K562 (cell line): ENCODE data around the gene IGFL1. TPM values are rescaled to one million over a fixed set of nuclear protein-coding genes. Genes with fewer than 3 reads are reported as not detected.

Experiments
- ARID2 ChIP-seq: fragments of 450-650 bp; IDR thresholded peaks from 2 replicates; pipeline ENCODE4 v1.6.1; 2017; ENCODE audit warnings: antibody characterized with exemption, mild to moderate bottlenecking
- CBX8 ChIP-seq: fragments of 200-600 bp; sonication (generic); IDR thresholded peaks from 2 replicates; pipeline ENCODE4 v1.6.1; 2012; ENCODE audit warnings: borderline replicate concordance, mixed run types, low read depth, mild to moderate bottlenecking, moderate library complexity, mixed read lengths, low read length, control low read depth, inconsistent platforms; ENCODE audit not compliant: poor library complexity, severe bottlenecking; ENCODE audit errors: extremely low read depth
- CEBPB ChIP-seq: fragments of 450-650 bp; IDR thresholded peaks from 2 replicates; pipeline ENCODE4 v1.6.1; 2016; ENCODE audit warnings: missing genetic modification characterization, missing compliant biosample characterization
- DPF2 ChIP-seq: fragments of 450-650 bp; IDR thresholded peaks from 2 replicates; pipeline ENCODE4 v1.6.1; 2016
- ELF2 ChIP-seq: fragments of 250-450 bp; sonication (Bioruptor Pico); IDR thresholded peaks from 2 replicates; pipeline ENCODE4 v1.5.0; 2021; ENCODE audit warnings: mild to moderate bottlenecking
- FOSL1 ChIP-seq: fragments of 200-800 bp; sonication (Bioruptor generic); conservative IDR thresholded peaks from 2 replicates; pipeline ENCODE4 v1.6.1; 2016; ENCODE audit warnings: missing genetic modification characterization, missing compliant biosample characterization
- GTF2E2 ChIP-seq: fragments of 200-800 bp; sonication (Bioruptor generic); IDR thresholded peaks from 2 replicates; pipeline ENCODE4 v1.6.1; 2016; ENCODE audit warnings: missing genetic modification characterization, missing compliant biosample characterization
- ILF3 ChIP-seq: fragments of 450-650 bp; IDR thresholded peaks from 2 replicates; pipeline ENCODE4 v1.6.1; 2018; ENCODE audit warnings: antibody characterized with exemption, mild to moderate bottlenecking, moderate library complexity, borderline replicate concordance
- KAT7 ChIP-seq: sonication (generic); formaldehyde crosslinking; IDR thresholded peaks from 2 replicates; pipeline ENCODE4 v1.8.0; 2022; ENCODE audit warnings: missing genetic modification reagents, mild to moderate bottlenecking, borderline replicate concordance
- MCM3 ChIP-seq: fragments of 450-650 bp; IDR thresholded peaks from 2 replicates; pipeline ENCODE4 v1.6.1; 2016
- MCM7 ChIP-seq, 2 experiments: fragments of 450-650 bp; IDR thresholded peaks; 2 replicates each; pipeline ENCODE4 v1.6.1; 2016 to 2018
- OTX1 ChIP-seq: fragments of 450-650 bp; formaldehyde crosslinking; IDR thresholded peaks from 2 replicates; pipeline ENCODE4 v1.4.0; 2022; ENCODE audit warnings: mild to moderate bottlenecking
- RBM14 ChIP-seq: fragments of 200-400 bp; formaldehyde crosslinking; IDR thresholded peaks from 2 replicates; pipeline ENCODE4 v1.6.1; 2018; ENCODE audit warnings: low read depth, mild to moderate bottlenecking, low read length, moderate library complexity, borderline replicate concordance; ENCODE audit not compliant: insufficient read depth
- SNRNP70 ChIP-seq: fragments of 200-400 bp; formaldehyde crosslinking; optimal IDR thresholded peaks from 2 replicates; pipeline ENCODE3; 2017; ENCODE audit warnings: low read depth, low read length
- TEAD1 ChIP-seq, 2 experiments: fragments of 450-650 bp in 1 of 2; sonication (generic) in 1 of 2; formaldehyde crosslinking; IDR thresholded peaks; 2 replicates each; pipeline versions ENCODE4 v1.4.0 to v1.8.0; 2020 to 2022; ENCODE audit warnings: mild to moderate bottlenecking in 2 of 2, missing genetic modification reagents in 1 of 2
- ZC3H11A ChIP-seq: IDR thresholded peaks from 2 replicates; pipeline ENCODE4 v1.6.1; 2012; ENCODE audit warnings: low read depth, low read length, improper control_type of control experiment
- ZNF655 ChIP-seq: fragments of 250-450 bp; sonication (Bioruptor Pico); IDR thresholded peaks from 2 replicates; pipeline ENCODE4 v1.5.0; 2021
- ZNF707 ChIP-seq: fragments of 250-450 bp; sonication (Bioruptor Pico); conservative IDR thresholded peaks from 2 replicates; pipeline ENCODE4 v1.8.0; 2022; ENCODE audit warnings: inconsistent platforms, mild to moderate bottlenecking, moderate library complexity
- ZNF76 ChIP-seq: fragments of 250-450 bp; sonication (Bioruptor Pico); IDR thresholded peaks from 2 replicates; pipeline ENCODE4 v1.4.0; 2020; ENCODE audit warnings: mild to moderate bottlenecking, moderate library complexity, borderline replicate concordance
- polyA plus RNA-seq, 8 experiments: library from polyadenylated mRNA; depleted of rRNA in 4 of 8; stranded (reverse) in 5 of 8; unstranded in 3 of 8; fragments of >200 nt; fragmentation: Nextera tagmentation in 2 of 8; fragmentation: Illumina TruSeq in 1 of 8; extraction: Ambion mirVana in 2 of 8; extraction: Trizol in 1 of 8; gene quantifications; 2 replicates each; pipeline versions ENCODE4 v1.2.1 to v1.2.3, GENCODE V29; 2011 to 2014; ENCODE audit warnings: inconsistent platforms in 1 of 8, missing spikeins in 1 of 8
- total RNA-seq, 7 experiments: library from RNA; depleted of rRNA in 6 of 7; stranded (reverse); fragments of >200 nt in 6 of 7; fragmentation: Illumina TruSeq in 2 of 7; extraction: Trizol in 2 of 7; gene quantifications; 2 replicates each; pipeline versions ENCODE4 v1.2.1 to v1.2.3, GENCODE V29; 2011 to 2021; ENCODE audit warnings: low replicate concordance in 1 of 7
- TF ChIP-seq, protein P1 (sequence below), 2 experiments: fragments of 450-650 bp; IDR thresholded peaks; 2 replicates each; pipeline ENCODE4 v1.6.1; 2018; ENCODE audit warnings: mild to moderate bottlenecking in 2 of 2, low read depth in 1 of 2; ENCODE audit not compliant: partially characterized antibody in 2 of 2
- TF ChIP-seq, protein P2 (sequence below): fragments of 450-650 bp; conservative IDR thresholded peaks from 2 replicates; pipeline ENCODE4 v1.6.1; 2016; ENCODE audit warnings: missing genetic modification characterization, low read depth, mild to moderate bottlenecking, control low read depth, missing compliant biosample characterization

Gene IGFL1
- total and polyA plus RNA-seq, 9 of the 15 experiments (the other 6 are each of a cell fraction or from before 2014, with no cell fraction given): not detected

DNA sequence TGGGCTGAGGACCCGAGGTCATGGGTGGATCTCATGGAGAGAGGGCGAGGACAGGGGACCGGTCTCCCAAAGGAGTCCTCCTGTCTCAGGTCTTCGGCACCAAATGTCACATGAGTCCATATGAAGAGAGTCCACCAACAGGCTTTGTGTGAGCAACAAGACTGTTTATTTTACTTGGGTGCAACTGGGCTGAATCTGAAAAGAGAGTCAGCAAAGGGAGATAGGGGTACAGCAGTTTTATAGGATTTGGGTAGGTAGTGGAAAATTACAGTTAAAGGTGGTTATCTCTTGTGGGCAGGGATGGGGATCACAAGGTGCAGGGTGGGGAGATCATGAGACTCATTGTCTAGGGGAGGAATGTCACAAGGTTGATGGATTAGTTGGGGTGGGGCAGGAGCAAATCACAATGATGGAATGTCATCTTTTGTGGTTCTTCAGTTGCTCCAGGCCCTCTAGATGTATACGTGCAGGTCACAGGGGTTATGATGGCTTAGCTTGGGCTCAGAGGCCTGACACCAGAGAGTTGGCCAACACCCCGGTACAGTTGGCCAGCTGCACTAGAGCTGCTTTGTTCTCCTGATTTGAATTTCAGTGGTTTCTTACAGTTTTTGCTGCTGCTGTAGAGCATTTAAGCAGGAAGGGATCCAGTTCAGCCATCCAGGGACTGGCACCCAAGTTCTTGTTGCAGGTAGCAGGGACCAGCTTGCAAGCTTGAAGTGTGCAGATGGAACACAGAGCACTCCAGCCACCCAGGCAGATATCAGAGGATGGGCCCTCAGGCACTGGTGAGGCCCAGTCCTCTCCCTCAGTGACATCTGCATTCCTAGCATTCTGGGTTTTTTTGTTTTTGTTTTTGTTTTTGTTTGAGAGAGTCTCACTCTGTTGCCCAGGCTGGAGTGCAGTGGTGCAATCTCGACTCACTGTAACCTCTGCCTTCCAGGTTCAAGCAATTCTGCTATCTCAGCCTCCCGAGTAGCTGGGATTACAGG lies 26.4 kb upstream of the IGFL1 start (continued):
- no peak for TF ChIP-seq RBM14
- no peak for TF ChIP-seq MCM3
- no peak; the same call in 1 of the 2 replicates for TF ChIP-seq GTF2E2 (tag)
- TF ChIP-seq FOSL1 (tag): no peak; the same call in 1 of the 2 replicates
- no peak for TF ChIP-seq ILF3
- peak; percentile 96 to 97 for TF ChIP-seq TEAD1 (CRISPR knock-in tag; IDR thresholded peaks at IDR 0.05)
- no peak for TF ChIP-seq ARID2
- peak; percentile 80; the same call in 1 of the 2 replicates for TF ChIP-seq OTX1 (CRISPR knock-in tag)
- no peak for TF ChIP-seq SNRNP70
- no peak for TF ChIP-seq DPF2
- TF ChIP-seq, protein P1, sequence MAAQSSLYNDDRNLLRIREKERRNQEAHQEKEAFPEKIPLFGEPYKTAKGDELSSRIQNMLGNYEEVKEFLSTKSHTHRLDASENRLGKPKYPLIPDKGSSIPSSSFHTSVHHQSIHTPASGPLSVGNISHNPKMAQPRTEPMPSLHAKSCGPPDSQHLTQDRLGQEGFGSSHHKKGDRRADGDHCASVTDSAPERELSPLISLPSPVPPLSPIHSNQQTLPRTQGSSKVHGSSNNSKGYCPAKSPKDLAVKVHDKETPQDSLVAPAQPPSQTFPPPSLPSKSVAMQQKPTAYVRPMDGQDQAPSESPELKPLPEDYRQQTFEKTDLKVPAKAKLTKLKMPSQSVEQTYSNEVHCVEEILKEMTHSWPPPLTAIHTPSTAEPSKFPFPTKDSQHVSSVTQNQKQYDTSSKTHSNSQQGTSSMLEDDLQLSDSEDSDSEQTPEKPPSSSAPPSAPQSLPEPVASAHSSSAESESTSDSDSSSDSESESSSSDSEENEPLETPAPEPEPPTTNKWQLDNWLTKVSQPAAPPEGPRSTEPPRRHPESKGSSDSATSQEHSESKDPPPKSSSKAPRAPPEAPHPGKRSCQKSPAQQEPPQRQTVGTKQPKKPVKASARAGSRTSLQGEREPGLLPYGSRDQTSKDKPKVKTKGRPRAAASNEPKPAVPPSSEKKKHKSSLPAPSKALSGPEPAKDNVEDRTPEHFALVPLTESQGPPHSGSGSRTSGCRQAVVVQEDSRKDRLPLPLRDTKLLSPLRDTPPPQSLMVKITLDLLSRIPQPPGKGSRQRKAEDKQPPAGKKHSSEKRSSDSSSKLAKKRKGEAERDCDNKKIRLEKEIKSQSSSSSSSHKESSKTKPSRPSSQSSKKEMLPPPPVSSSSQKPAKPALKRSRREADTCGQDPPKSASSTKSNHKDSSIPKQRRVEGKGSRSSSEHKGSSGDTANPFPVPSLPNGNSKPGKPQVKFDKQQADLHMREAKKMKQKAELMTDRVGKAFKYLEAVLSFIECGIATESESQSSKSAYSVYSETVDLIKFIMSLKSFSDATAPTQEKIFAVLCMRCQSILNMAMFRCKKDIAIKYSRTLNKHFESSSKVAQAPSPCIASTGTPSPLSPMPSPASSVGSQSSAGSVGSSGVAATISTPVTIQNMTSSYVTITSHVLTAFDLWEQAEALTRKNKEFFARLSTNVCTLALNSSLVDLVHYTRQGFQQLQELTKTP (IDR thresholded peaks at IDR 0.05; ENCODE audit: low read depth in 1 of 2, partially characterized antibody in 2 of 2): peak in 1 of 2 experiments; percentile 83
- TF ChIP-seq ZNF655: peak; percentile 84; the same call in 1 of the 2 replicates
- TF ChIP-seq ZNF707 (CRISPR knock-in tag): no peak
- peak; percentile 97 for TF ChIP-seq ZNF76 (CRISPR knock-in tag)
- no peak for TF ChIP-seq CBX8
- TF ChIP-seq ZC3H11A: no peak
- 0 out of 2 replicates have a peak, but pooled peaks have one; percentile 57 for TF ChIP-seq KAT7 (CRISPR knock-in tag)
- TF ChIP-seq CEBPB: peak; percentile 74
- TF ChIP-seq ELF2 (CRISPR knock-in tag): peak; percentile 94
- no peak for TF ChIP-seq MCM7 (IDR thresholded peaks at IDR 0.05)
- TF ChIP-seq, protein P2, sequence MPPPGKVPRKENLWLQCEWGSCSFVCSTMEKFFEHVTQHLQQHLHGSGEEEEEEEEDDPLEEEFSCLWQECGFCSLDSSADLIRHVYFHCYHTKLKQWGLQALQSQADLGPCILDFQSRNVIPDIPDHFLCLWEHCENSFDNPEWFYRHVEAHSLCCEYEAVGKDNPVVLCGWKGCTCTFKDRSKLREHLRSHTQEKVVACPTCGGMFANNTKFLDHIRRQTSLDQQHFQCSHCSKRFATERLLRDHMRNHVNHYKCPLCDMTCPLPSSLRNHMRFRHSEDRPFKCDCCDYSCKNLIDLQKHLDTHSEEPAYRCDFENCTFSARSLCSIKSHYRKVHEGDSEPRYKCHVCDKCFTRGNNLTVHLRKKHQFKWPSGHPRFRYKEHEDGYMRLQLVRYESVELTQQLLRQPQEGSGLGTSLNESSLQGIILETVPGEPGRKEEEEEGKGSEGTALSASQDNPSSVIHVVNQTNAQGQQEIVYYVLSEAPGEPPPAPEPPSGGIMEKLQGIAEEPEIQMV (tag): 0 out of 2 replicates have a peak, but pooled peaks have one; percentile 34
